HG03175 (cell line): ENCODE results near the gene MKX.

Experiments used
- ATAC-seq: cut with Tn5 transposase; IDR thresholded peaks from one replicate; pipeline ENCODE4 v1.9.1; 2021; ENCODE audit warnings: mild to moderate bottlenecking, moderate library complexity; ENCODE audit not compliant: unreplicated experiment

The MKX gene

GRCh38 chr10:27745732-27746396 lies at the start of gene MKX:
Gene MKX (minus strand): TSS chr10:27745819. CDS start chr10:27743415, 2,404 bp downstream.
- no peak for ATAC-seq

- ATAC-seq: no peak
Measured at GRCh38 chr10:27794157-27794556, 48.5 kb upstream of the MKX start.

- ATAC-seq: no peak
Measured at GRCh38 chr10:27792216-27792615, 46.6 kb upstream of the MKX start.

- no peak for ATAC-seq
Measured at GRCh38 chr10:27784272-27784671, 38.7 kb upstream of the MKX start.

GRCh38 chr10:27783660-27784059 lies 38.0 kb upstream of the MKX start:
- ATAC-seq: no peak

GRCh38 chr10:27779462-27780015 lies 33.9 kb upstream of the MKX start:
- no peak for ATAC-seq

GRCh38 chr10:27774831-27775230 lies 29.2 kb upstream of the MKX start:
- ATAC-seq: no peak

GRCh38 chr10:27771231-27771630 lies 25.6 kb upstream of the MKX start:
- no peak for ATAC-seq

GRCh38 chr10:27770181-27770580 lies 24.6 kb upstream of the MKX start:
- ATAC-seq: no peak

GRCh38 chr10:27760867-27761266 lies 15.2 kb upstream of the MKX start:
- ATAC-seq: no peak

- no peak for ATAC-seq
Measured at GRCh38 chr10:27759483-27760272, 14.1 kb upstream of the MKX start.

- no peak for ATAC-seq
Measured at GRCh38 chr10:27752673-27753237, 7.1 kb upstream of the MKX start.

- no peak for ATAC-seq
Measured at GRCh38 chr10:27748601-27749000, 3.0 kb upstream of the MKX start.

GRCh38 chr10:27747096-27747451 lies 1.5 kb upstream of the MKX start:
- ATAC-seq: no peak

- ATAC-seq: no peak
Measured at GRCh38 chr10:27746397-27747095, 927 bp upstream of the MKX start.

- ATAC-seq: no peak
Measured at GRCh38 chr10:27744802-27745731, 552 bp downstream of the MKX start.

GRCh38 chr10:27743877-27744801 lies 1.5 kb downstream of the MKX start:
- no peak for ATAC-seq

- no peak for ATAC-seq
Measured at GRCh38 chr10:27743012-27743876, 2.4 kb downstream of the MKX start.
